MCF 10A (cell line): ENCODE results near the gene RBMX. TPM values are rescaled to one million over a fixed set of nuclear protein-coding genes. Genes with fewer than 3 reads are reported as not detected.
"Not testable (repeated sequence)": the region's sequence is repeated elsewhere in the genome, so short reads cannot be mapped to it uniquely, and the experiment has no call there.

ENCODE experiments used
- BruUV-seq: library from RNA; stranded (reverse); fragments of 400-500 nt; replicated peaks from 2 replicates; lab custom pipeline; 2021; lab: Mats Ljungman, UMichigan
- CTCF ChIA-PET: fragments of 300-600 bp; sonication (Branson Sonifier 250); formaldehyde crosslinking; extraction: SDS; loops from one replicate; lab custom pipeline; 2021; ENCODE audit warnings: antibody characterized with exemption, inconsistent platforms; lab: Yijun Ruan, JAX
- POLR2A ChIA-PET: fragments of 300-600, 350-650 bp; sonication (Branson Sonifier 250); formaldehyde crosslinking; extraction: SDS; loops from one replicate; lab custom pipeline; 2020; ENCODE audit warnings: antibody characterized with exemption, inconsistent platforms; lab: Yijun Ruan, JAX
- DNase-seq: peaks from one replicate; pipeline ENCODE4 v3.0.0-alpha.2; 2018; ENCODE audit not compliant: unreplicated experiment
- H3K27ac Mint-ChIP-seq: one replicate; pipeline ENCODE4 v1.8.0; 2022; ENCODE audit warnings: mild to moderate bottlenecking, low read depth, mixed read lengths; ENCODE audit not compliant: unreplicated experiment
- H3K27me3 Mint-ChIP-seq: one replicate; pipeline ENCODE4 v1.8.0; 2022; ENCODE audit warnings: mixed read lengths; ENCODE audit not compliant: insufficient read depth, unreplicated experiment
- H3K36me3 Mint-ChIP-seq: one replicate; pipeline ENCODE4 v1.8.0; 2022; ENCODE audit warnings: mild to moderate bottlenecking, moderate library complexity, mixed read lengths; ENCODE audit not compliant: insufficient read depth, unreplicated experiment
- H3K4me1 Mint-ChIP-seq: one replicate; pipeline ENCODE4 v1.8.0; 2022; ENCODE audit warnings: mixed read lengths; ENCODE audit not compliant: insufficient read depth, unreplicated experiment
- H3K4me3 Mint-ChIP-seq: one replicate; pipeline ENCODE4 v1.8.0; 2022; ENCODE audit warnings: mild to moderate bottlenecking, moderate library complexity, mixed read lengths; ENCODE audit not compliant: unreplicated experiment
- H3K9me3 Mint-ChIP-seq: one replicate; pipeline ENCODE4 v1.8.0; 2022; ENCODE audit warnings: mixed read lengths; ENCODE audit not compliant: unreplicated experiment
- intact Hi-C: fragments of 100-400 bp; cut with micrococcal nuclease; formaldehyde crosslinking; loops from 2 replicates; pipeline ENCODE4 v1.14.1; 2022
- total RNA-seq: library from RNA; stranded (reverse); gene quantifications from 2 replicates; pipeline ENCODE4 v1.2.3, GENCODE V29; 2022
- TF ChIP-seq, protein P1 (sequence below): fragments of 200-600 bp; IDR thresholded peaks from one replicate; pipeline ENCODE4 v1.8.0; 2022; ENCODE audit warnings: antibody characterized with exemption, mild to moderate bottlenecking; ENCODE audit not compliant: unreplicated experiment

Gene RBMX
- total RNA-seq, 1 experiment from 2014 or later = 333 TPM

DNA sequence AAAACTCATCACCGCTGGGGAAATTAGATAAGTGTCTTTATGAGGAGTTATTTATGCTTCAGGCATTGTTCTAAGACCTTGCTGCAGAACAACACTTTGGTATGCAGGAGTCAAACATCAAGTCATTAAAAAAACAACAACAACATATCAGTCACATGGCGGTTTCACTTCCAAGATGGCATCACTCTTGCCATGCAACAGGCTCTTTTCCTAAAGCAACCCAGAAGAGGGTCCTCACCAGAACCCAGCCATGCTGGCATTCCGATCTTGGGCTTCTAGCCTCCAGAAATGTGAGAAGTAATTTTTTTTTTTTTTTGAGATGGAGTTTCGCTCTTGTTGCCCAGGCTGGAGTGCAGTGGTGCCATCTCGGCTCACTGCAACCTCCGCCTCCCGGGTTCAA lies 8.7 kb upstream of the RBMX start:
- Mint-ChIP-seq H3K4me3 (no peak overlapping the region), H3K4me1 (no peaks in the 10 kb centered on the region), H3K27ac (no peak overlapping the region), H3K9me3 (no peaks in the 10 kb centered on the region), H3K27me3 (no peaks in the 10 kb centered on the region), H3K36me3 (peaks cover 6% of the 10 kb centered on the region)
- POLR2A ChIA-PET = no interaction called here
- BruUV-seq = no TSS peak
- TF ChIP-seq, protein P1, sequence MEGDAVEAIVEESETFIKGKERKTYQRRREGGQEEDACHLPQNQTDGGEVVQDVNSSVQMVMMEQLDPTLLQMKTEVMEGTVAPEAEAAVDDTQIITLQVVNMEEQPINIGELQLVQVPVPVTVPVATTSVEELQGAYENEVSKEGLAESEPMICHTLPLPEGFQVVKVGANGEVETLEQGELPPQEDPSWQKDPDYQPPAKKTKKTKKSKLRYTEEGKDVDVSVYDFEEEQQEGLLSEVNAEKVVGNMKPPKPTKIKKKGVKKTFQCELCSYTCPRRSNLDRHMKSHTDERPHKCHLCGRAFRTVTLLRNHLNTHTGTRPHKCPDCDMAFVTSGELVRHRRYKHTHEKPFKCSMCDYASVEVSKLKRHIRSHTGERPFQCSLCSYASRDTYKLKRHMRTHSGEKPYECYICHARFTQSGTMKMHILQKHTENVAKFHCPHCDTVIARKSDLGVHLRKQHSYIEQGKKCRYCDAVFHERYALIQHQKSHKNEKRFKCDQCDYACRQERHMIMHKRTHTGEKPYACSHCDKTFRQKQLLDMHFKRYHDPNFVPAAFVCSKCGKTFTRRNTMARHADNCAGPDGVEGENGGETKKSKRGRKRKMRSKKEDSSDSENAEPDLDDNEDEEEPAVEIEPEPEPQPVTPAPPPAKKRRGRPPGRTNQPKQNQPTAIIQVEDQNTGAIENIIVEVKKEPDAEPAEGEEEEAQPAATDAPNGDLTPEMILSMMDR = no peak
- CTCF ChIA-PET = no interaction called here
- no peak for DNase-seq
- intact Hi-C loops = no loop called here

GRCh38 chrX:136880003-136880451 lies 498 bp downstream of the RBMX start:
- peak overlapping the region; percentile 94 for H3K27ac Mint-ChIP-seq
- TSS peak; percentile 72 for BruUV-seq
- no peaks in the 10 kb centered on the region for H3K4me1 Mint-ChIP-seq
- no peak for DNase-seq
- no peaks in the 10 kb centered on the region for H3K9me3 Mint-ChIP-seq
- peak overlapping the region; percentile 82 for H3K4me3 Mint-ChIP-seq
- intact Hi-C loops = loop anchor here (1.0 kb wide), 2 partner anchors 29 to 45 kb away; no protein-coding TSS in a partner anchor
- TF ChIP-seq, protein P1 = no peak
- no peaks in the 10 kb centered on the region for H3K27me3 Mint-ChIP-seq
- H3K36me3 Mint-ChIP-seq = peaks cover 43% of the 10 kb centered on the region
- POLR2A ChIA-PET = interaction anchor here (0.6 to 2.6 kb wide), 19 partner anchors 9 to 906 kb away, joined by 3 to 39 read pairs (median 5); partner anchors contain the start of gene MMGT1
- CTCF ChIA-PET = interaction anchor here (0.6 to 1.2 kb wide), 3 partner anchors 29 to 710 kb away, joined by 3 read pairs; no protein-coding TSS in a partner anchor

GRCh38 chrX:136879001-136879687 lies 1.4 kb downstream of the RBMX start:
- TF ChIP-seq, protein P1 = no peak
- Mint-ChIP-seq H3K4me1 (no peaks in the 10 kb centered on the region), H3K27ac (peak overlapping the region; percentile 94), H3K36me3 (peaks cover 52% of the 10 kb centered on the region), H3K4me3 (peak overlapping the region; percentile 82), H3K27me3 (no peaks in the 10 kb centered on the region), H3K9me3 (no peaks in the 10 kb centered on the region)
- no peak for DNase-seq
- no TSS peak for BruUV-seq
- ChIA-PET POLR2A (interaction anchor here (0.6 to 2.6 kb wide), 10 partner anchors 8 to 342 kb away, joined by 3 to 39 read pairs (median 5); no protein-coding TSS in a partner anchor), CTCF (interaction anchor here (0.5 to 1.2 kb wide), 9 partner anchors 30 to 677 kb away, joined by 3 to 4 read pairs (median 3); no protein-coding TSS in a partner anchor)
- intact Hi-C loops = no loop called here

- TF ChIP-seq, protein P1 = no peak
- Mint-ChIP-seq H3K27ac (no peak overlapping the region), H3K27me3 (no peaks in the 10 kb centered on the region), H3K36me3 (peaks cover 59% of the 10 kb centered on the region), H3K9me3 (no peaks in the 10 kb centered on the region), H3K4me3 (peak overlapping the region; percentile 82), H3K4me1 (no peaks in the 10 kb centered on the region)
- no peak for DNase-seq
- CTCF ChIA-PET = interaction anchor here (0.7 kb wide), 1 partner anchor 227 kb away, joined by 3 read pairs; no protein-coding TSS in a partner anchor
- POLR2A ChIA-PET = interaction anchor here (1.4 to 2.6 kb wide), 2 partner anchors 16 to 31 kb away, joined by 5 to 39 read pairs; no protein-coding TSS in a partner anchor
- no TSS peak for BruUV-seq
- intact Hi-C loops = no loop called here
These were observed 2.1 kb downstream of the RBMX start for GRCh38 chrX:136878423-136878822.

GRCh38 chrX:136874114-136874513 lies 6.4 kb downstream of the RBMX start:
- peaks cover 100% of the 10 kb centered on the region for H3K36me3 Mint-ChIP-seq
- BruUV-seq, H3K27me3 Mint-ChIP-seq, H3K4me1 Mint-ChIP-seq, DNase-seq, H3K4me3 Mint-ChIP-seq, intact Hi-C loops, CTCF ChIA-PET, H3K27ac Mint-ChIP-seq, POLR2A ChIA-PET, H3K9me3 Mint-ChIP-seq: not testable (repeated sequence)

DNA sequence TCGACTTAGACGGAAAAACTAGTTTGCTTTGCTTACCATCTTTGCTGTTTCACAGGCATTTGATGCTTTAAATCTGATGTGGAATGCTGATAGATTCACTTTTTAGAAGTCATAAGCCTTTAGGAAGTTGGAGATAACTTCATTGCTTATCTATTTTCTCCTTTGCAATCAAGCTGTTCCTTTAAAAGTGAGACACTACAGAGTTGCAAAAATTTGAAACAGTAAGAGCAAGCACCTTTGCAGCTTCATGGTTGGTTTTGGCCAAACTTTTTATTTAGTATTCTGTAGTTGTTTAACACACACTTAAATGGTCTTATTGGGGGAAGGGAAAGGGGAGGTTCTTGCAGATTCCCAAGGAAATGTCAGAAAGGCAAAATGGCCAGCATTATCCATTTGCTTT lies 7.3 kb downstream of the RBMX start:
- intact Hi-C loops, H3K4me3 Mint-ChIP-seq, H3K27ac Mint-ChIP-seq, H3K27me3 Mint-ChIP-seq, H3K9me3 Mint-ChIP-seq, H3K4me1 Mint-ChIP-seq, BruUV-seq, POLR2A ChIA-PET, DNase-seq, CTCF ChIA-PET: not testable (repeated sequence)
- H3K36me3 Mint-ChIP-seq = peaks cover 100% of the 10 kb centered on the region
